ENCODE measurements around the gene SLC7A10. TPM values are rescaled to one million over a fixed set of nuclear protein-coding genes. Genes with fewer than 3 reads are reported as not detected.

Gene SLC7A10
- total RNA-seq, 2 experiments from 2014 or later = not detected

Other genes with a start within 250 kb of the SLC7A10 start
- 1 to 10 TPM; 5.1 to 5.7 TPM for gene RHPN2, start 161.0 kb downstream of the SLC7A10 start, total RNA-seq
- gene GPATCH1, start 144.7 kb downstream of the SLC7A10 start, total RNA-seq = 10 to 100 TPM in 1 of 2 experiments, 1 to 10 TPM in 1; 9.5 to 11.1 TPM
- under 1 TPM in 1 of 2 experiments, not detected in 1; 0.21 TPM for gene WDR88, start 93.7 kb downstream of the SLC7A10 start, total RNA-seq
- gene LRP3, start 31.5 kb downstream of the SLC7A10 start, total RNA-seq = under 1 TPM; 0.37 TPM
- under 1 TPM in 1 of 2 experiments, not detected in 1; 0.11 TPM for gene CEBPA, start 76.7 kb upstream of the SLC7A10 start, total RNA-seq
- 10 to 100 TPM; 25.9 to 29.6 TPM for gene CEBPG, start 147.9 kb upstream of the SLC7A10 start, total RNA-seq

Data from activated CD4-positive, alpha-beta T cell treated with anti-CD3 and anti-CD28 coated beads for 36 hours (primary cell).